Stimulated activated CD8-positive, alpha-beta memory T cell treated with anti-CD3 and anti-CD28 coated beads, Interleukin-7, amount 100 ng/mL, for 24 hours (primary cell): Measurements from ENCODE around the gene NR6A1.

Experiments
- DNase-seq: peaks from one replicate; pipeline ENCODE4 v3.0.0-alpha.2; 2020; ENCODE audit warnings: low read depth

Gene NR6A1

GRCh38 chr9:124723352-124723751, 47.8 kb downstream of the NR6A1 start:
- no peak for DNase-seq

DNA sequence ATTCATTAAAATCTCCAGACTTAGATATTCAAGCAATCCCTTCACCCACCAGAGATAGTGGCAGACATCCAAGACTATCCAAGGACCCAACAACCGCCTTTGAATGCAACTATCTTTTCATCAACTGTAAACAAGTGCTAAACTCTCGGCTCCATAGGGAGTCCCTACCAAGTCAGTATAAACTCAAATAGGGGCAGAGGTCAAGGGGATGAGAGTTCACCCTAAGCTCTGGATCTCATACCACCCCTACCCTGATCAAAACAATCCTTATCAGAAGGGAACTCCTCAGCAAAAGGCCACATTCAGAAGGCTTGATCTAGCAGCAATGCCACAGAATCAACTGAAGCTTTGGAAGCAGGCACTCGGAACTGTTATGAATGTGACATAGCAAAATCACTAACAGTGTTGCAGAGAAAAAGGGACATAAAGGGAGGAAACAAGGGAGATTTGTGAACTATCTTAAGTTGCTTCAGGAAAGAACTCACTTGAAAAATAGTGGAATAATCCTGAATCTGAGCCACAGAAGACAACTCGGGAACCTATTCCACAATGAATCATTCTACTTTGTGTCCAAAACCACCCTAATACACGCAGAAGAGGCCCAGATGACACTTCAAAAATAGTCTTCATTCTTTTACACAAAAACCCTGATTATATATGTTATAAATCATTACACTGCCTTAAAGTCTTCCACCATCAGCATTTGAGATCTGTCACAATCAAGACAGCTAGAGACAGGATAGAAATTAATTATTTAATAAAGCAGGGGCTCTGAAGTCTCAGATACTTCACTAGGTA, 49.8 kb downstream of the NR6A1 start:
- no peak for DNase-seq

DNA sequence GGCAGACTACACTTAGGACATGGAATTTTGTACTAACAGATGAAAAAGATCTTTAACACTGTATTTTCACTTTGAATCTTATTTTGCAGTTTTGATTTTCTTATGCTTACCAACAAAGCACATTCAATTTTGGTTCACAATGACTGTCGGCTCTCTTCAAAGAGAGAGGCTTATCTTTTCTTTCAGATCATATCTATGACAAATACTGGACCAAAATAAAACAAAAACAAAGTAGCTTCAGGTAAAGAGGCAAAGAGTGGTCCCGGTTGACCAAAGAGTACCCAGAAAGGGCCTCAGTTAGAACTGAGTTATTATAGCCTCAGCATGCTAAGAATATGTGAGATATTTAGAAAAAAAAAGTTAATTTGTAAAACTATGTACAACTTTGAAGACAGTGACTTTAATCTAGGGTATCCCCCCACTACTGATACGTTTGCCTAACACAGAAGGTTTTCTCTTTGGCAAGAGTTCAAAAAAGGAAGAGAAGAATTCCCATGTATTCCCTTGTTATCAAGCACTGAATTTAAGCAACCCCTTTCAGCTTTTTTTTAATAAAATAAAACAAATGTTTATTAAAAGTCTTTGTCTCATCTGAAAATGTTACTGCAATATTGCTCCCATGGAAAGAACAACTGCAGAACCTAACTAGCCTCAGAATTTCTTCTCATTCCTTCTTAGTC, 50.5 kb downstream of the NR6A1 start:
- no peak for DNase-seq

DNA sequence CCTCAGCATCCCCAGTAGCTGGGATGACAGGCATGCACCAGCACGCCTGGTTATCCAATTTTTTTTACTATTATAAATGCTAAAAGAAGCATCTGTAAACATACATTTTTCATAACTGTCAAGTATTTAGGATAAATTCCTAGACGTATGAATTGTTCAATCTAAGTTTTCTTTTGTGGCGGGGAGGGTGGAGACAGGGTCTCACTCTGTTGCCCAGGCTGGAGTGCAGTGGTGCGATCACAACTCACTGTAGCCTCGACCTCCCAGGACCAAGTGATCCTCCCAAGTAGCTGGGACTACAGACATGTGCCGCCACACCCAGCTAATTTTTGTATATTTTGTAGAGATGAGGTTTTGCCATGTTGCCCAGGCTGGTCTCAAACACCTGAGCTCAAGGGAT, 52.2 kb downstream of the NR6A1 start:
- no peak for DNase-seq

GRCh38 chr9:124717597-124717996, 53.5 kb downstream of the NR6A1 start:
- no peak for DNase-seq

- no peak for DNase-seq
Observed at GRCh38 chr9:124716808-124717207, 54.3 kb downstream of the NR6A1 start.

DNA sequence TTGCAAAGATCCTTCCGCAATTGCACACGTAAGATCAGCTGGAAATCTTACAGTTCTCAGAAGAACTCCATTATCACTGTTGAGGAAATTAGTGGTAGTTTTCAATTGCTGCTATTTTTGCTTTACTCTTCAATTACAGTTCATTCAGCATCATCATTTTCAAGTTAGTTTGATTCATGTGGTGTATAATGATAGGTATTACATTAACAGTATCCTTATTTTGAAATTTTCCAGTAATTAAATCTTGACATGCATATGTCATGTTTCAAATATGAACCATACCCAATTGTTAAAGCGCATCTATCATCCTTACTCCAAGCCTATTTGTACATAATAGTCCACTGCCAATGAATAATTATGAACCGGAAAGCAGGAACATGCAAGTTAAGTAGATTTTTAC, 60.3 kb downstream of the NR6A1 start:
- no peak for DNase-seq

DNA sequence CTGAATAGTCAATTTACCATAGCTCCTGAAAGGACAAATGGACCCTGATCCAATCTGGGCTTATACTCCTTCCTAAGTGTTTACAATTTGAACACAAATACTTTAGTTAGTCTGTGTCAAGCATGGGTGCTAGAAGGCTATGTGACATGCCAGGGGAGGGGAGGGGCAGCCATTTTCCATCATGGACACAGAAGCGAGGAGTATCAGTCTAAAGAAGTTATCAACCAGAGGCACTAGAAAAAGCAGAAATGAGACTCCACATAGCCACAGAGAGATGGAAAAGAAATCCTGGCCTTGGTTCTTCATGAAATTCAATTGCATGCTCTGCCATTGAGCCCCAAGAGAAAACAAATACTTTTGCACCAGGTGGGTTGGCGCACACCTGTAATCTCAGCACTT, 61.8 kb downstream of the NR6A1 start:
- DNase-seq = no peak

- no peak for DNase-seq
Observed at GRCh38 chr9:124708633-124709291, 62.3 kb downstream of the NR6A1 start.

DNA sequence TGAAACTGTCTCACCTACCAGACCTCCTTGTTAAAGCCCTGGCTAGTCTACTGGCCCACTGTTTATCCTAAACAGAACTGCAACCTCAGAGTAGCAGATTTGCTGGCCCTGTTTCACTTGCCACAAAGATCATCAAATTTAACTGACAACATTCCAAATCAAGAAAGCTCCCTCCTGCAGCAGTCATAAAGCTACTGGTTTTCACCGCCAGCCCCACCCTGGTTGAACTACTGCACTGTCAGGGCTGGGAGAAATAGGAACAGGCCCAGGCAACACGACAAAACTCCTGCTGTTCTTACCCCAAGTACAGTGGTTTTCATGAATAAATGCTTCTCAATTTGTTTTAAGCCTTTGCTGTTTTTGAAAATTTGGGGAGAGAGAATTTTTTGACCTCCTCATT, 63.0 kb downstream of the NR6A1 start:
- no peak for DNase-seq

DNA sequence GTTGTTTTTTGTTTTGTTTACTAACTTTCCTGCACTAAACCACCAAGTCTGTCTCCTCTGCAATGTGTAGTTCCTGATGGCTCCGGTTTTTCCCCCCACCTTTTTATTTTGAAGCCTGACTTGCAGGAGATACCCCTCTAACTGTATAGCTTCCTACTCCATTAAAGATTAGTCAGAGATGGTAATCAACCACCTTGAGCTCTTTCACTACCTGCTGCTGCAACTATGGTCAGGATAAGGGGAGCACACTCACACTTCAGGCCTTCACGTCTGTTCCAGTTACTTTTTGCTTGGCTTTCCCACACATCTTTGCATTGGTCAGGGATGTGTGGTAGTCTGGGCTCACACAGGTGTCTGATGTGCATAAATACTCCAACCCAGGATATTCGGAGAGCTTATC, 63.4 kb downstream of the NR6A1 start:
- DNase-seq = no peak

- no peak for DNase-seq
Observed at GRCh38 chr9:124706685-124707084, 64.4 kb downstream of the NR6A1 start.

DNA sequence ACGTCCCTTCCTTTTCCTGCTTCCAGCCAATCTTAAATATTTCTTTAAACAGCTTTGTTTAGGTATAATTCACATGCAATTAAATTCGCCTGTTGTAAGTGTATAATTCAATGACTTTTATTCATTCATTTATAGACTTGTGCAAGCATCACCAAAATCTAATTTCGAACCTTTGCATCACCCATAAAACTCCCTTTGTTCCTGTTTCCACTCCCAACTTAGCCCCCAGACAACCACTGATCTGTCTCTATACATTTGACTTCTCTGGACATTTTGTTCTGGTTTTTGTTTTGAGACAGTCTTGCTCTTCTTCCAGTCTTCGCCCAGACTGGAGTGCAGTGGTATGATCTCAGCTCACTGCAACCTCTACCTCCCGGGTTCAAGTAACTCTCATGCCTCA, 71.5 kb downstream of the NR6A1 start:
- DNase-seq = no peak

DNA sequence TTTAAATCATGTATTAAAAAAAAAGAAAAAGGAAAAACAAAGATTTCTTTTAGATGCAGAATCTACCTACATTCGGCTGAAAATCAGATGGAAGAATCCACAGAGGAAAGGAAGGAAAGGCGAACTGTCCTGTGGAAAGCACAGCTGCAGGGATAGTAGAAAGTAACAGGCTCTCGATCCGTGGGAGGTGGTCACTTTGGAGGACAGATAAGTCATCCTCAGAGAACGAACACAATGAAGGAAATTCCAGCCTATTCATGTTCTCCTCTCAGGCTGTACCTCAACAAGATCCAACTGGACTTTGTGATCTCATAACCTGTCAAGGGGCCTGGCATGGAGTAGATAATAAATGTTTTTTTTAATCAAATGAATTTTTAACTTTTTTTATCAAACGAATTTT, 72.8 kb downstream of the NR6A1 start:
- no peak for DNase-seq

DNA sequence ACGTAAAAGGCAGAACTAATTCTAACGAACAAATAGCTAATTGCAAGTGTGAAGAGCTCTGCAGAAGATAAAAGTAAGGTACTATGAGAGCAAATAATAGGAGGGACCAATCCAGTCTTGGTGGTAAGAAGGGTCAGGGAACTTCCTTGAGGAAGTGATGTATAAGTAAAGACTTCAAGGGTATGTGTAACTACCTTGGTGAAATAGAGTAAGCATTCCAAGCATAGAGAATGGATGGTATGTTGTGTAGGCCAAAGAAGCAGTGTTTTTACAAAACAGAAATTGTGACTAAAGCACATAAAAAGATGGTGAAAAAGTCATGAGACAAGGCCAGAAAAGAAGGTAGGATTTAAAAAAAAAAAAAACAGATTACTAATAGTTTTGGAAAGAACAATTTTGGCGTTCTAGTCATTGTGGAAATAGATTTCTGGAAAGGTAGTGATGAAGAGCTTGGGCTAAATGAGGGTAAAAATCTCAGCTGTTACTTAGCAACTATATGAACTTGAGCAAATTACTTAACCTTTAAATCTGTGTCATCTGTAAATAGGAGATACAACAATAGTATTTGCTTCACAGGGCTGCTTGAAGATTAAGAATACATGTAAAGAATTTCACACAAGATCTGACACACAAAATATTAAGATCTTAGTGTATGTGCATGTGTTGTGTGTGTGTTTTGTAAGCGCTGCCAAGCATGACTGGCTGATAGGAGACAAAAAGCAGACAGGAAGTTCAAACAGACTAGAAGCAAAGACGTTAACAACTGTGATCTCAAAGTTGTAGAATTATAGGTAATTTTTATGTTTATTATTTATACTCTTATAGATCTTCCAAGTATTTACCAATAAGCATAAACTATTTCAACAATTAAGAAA, 73.5 kb downstream of the NR6A1 start:
- no peak for DNase-seq

GRCh38 chr9:124696101-124696500, 75.0 kb downstream of the NR6A1 start:
- DNase-seq = no peak

DNA sequence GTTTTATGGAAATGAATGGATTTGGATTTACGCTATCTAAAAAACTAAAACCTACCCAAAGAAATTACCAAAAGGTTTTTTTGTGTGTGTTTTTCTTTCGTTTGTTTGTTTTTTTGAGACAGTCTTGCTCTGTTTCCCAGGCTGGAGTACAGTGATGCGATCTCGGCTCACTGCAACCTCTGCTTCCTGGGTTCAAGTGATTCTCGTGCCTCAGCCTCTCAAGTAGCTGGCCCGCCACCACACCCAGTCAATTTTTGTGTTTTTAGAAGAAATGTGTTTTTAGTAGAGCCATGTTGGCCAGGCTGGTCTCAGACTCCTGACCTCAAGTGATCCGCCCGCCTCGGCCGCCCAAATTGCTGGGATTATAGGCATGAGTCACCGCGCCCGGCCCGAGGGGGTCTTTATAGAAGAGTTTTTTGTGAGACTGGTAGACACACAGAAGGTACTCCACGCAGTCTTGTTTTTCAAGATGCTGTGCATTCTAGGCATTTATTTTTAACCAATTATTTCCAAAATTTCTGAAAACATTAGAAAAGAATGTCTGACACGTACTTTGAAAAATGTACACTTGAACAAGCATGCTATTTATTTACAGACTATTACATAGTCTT, 75.7 kb downstream of the NR6A1 start:
- DNase-seq = no peak

- no peak for DNase-seq
Observed at GRCh38 chr9:124694414-124695279, 76.5 kb downstream of the NR6A1 start.

- no peak for DNase-seq
Observed at GRCh38 chr9:124693403-124693802, 77.7 kb downstream of the NR6A1 start.

DNA sequence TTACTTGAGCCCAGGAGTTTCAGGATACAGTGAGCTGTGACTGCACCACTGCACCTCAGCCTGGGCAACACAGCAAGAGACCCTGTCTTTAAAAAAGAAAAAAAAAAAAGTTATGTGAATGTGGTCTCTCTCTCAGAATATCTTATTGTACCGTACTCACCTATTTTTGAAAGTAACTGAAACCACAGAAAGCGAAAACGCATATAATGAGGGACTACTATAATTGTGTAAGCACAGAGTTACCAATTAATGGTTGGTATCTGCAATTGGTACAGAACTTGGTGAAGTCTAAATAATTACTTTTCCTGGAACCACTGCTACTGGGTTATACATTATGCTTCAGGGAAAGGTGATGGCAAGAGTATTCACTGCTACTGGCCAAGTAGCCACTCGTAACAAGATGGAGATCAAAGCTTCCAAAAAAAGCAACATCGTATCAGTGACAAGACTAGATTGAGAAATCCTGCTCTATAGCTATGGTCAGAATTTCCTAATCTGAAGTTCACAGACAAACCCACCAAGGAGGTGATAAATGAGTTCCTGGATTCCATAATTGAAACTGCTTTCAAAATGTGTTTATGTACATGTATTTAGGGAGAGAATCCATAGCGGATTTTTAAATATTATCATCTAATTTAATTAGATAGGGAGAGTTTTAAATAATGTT, 82.7 kb downstream of the NR6A1 start:
- DNase-seq = no peak
